Epidermal melanocyte (primary cell): ENCODE data around the gene CRYGA.
"Not testable (repeated sequence)": the region's sequence is repeated elsewhere in the genome, so short reads cannot be mapped to it uniquely, and the experiment has no call there.

Source experiments
- DNase-seq: peaks from one replicate; pipeline ENCODE4 v3.0.0; 2011; ENCODE audit warnings: low spot score; ENCODE audit not compliant: insufficient read length

CRYGA gene

GRCh38 chr2:208127090-208127489, 36.3 kb downstream of the CRYGA start:
- DNase-seq: no peak

DNA sequence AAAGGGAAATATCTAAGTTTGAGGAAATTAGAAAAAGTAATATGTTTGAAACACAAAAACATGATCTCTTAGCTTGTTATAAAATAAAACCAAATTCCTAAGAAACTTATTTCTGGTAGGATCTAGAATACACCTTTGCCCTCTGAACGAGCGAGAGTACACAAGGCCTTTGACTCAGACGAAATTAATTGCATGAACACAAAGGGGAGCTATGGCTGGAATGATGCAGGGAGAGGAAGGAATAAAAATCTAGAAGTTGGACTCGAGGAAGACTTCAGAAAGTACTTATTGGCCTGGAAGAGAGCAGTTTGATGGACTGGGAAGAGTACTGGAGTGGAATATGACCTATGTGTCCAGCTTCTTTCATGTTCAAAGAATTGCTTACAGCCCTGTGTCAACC, 38.1 kb downstream of the CRYGA start:
- DNase-seq: no peak

- DNase-seq: not testable (repeated sequence)
Observed at GRCh38 chr2:208124013-208124715, 39.2 kb downstream of the CRYGA start, which contains the start of gene CRYGD. Gene CRYGD (minus strand): TSS chr2:208124524. CDS start chr2:208124473, 51 bp downstream.

GRCh38 chr2:208122248-208122647, 41.1 kb downstream of the CRYGA start:
- no peak for DNase-seq

GRCh38 chr2:208118918-208119317, 44.5 kb downstream of the CRYGA start:
- DNase-seq: no peak

DNA sequence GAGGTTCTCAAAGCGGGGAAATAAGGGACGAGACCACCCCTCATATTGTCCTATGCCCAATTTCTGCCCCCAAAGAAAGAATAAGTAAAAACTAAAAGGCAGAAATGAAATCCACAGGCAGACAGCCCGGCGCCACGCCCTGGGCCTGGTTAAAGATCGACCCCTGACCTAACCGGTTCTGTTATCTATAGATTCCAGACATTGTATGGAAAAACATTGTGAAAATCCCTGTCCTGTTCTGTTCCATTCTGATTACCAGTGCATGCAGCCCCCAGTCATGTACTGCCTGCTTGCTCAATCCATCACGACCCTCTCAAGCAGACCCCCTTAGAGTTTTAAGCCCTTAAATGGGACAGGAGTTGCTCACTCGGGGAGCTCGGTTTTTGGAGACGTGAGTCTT, 46.0 kb downstream of the CRYGA start:
- DNase-seq: not testable (repeated sequence)

DNA sequence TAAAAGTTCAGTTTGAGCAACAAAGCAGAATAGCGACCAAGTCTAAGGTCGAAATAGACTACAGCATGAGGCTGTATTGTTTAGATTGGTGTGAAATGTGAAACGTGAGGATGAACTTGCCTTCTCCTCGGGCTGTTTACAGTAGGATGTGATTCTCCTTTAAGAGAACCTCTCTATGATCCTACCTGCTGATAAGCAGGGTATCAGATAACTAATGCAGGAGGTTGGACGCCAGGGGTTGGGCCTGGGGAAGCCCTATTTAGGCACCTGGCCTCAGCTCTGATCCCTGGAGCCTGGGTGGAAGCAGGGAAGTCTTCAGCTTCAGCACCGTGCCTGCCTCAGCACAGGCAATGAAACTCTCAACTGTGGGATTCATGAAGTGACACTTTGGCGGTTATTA, 50.4 kb downstream of the CRYGA start:
- no peak for DNase-seq

GRCh38 chr2:208112273-208112745, 51.1 kb downstream of the CRYGA start:
- DNase-seq: not testable (repeated sequence)
